ENCODE results near the gene ZNRF1. TPM values are rescaled to one million over a fixed set of nuclear protein-coding genes. Genes with fewer than 3 reads are reported as not detected.

The ZNRF1 gene
- total and polyA plus RNA-seq, 2 of the 13 experiments (the other 11 are each of a cell fraction or from before 2014, with no cell fraction given) = 43.9 to 58.7 TPM

GRCh38 chr16:75028544-75029135 lies 29.8 kb downstream of the ZNRF1 start (continued):
- TF ChIP-seq ZNF407 (CRISPR knock-in tag; IDR thresholded peaks at IDR 0.05; ENCODE audit: not compliant biosample characterization) (no peak), ZNF777 (CRISPR knock-in tag; IDR thresholded peaks at IDR 0.05) (no peak), ATF5 (CRISPR knock-in tag; IDR thresholded peaks at IDR 0.05; ENCODE audit: low read depth) (no peak), ZSCAN31 (CRISPR knock-in tag; IDR thresholded peaks at IDR 0.05; ENCODE audit: low read depth) (no peak), ZUFSP (CRISPR knock-in tag; IDR thresholded peaks at IDR 0.05; ENCODE audit: borderline replicate concordance) (no peak), FIP1L1 (IDR thresholded peaks at IDR 0.05; ENCODE audit: borderline replicate concordance, insufficient read depth, low read depth, low read length) (no peak), HOXD1 (CRISPR knock-in tag; IDR thresholded peaks at IDR 0.05) (no peak), ZHX1 (CRISPR knock-in tag; IDR thresholded peaks at IDR 0.05; ENCODE audit: low read depth) (no peak), REST (IDR thresholded peaks at IDR 0.05; ENCODE audit: borderline replicate concordance in 1 of 2, low read depth in 1 of 2, low read length in 2 of 2) (no peak)

Measured in HepG2 (cell line).